Transverse colon (tissue), 4 donors: ENCODE data around the gene GABRB1. TPM values are rescaled to one million over a fixed set of nuclear protein-coding genes. Genes with fewer than 3 reads are reported as not detected.

Experiments
- DNase-seq: peaks from one replicate; pipeline ENCODE4 v3.0.0-alpha.2; 2019
- H3K27ac ChIP-seq, 4 donors: fragments of 200-600 bp; sonication (generic); 2 replicates each; pipeline ENCODE4 v1.5.1; 2016 to 2018; ENCODE audit warnings: inconsistent platforms in 4 of 4
- H3K27me3 ChIP-seq: fragments of 200-600 bp; sonication (generic); 2 replicates; pipeline ENCODE4 v1.5.1; 2017; ENCODE audit warnings: inconsistent platforms
- H3K36me3 ChIP-seq, 4 donors: fragments of 200-600 bp; sonication (generic); 2 replicates each; pipeline ENCODE4 v1.5.1; 2017 to 2019; ENCODE audit warnings: inconsistent platforms in 4 of 4
- H3K4me1 ChIP-seq, 4 donors: fragments of 200-600 bp; sonication (generic); 2 replicates each; pipeline ENCODE4 v1.5.1; 2017 to 2020; ENCODE audit warnings: inconsistent platforms in 4 of 4
- H3K4me3 ChIP-seq, 4 donors: fragments of 200-600 bp; sonication (generic); 1 replicate in 1 of 4; 2 replicates in 3 of 4; pipeline versions ENCODE4 v1.5.1 to v1.6.1; 2017 to 2019; ENCODE audit warnings: inconsistent platforms in 4 of 4
- H3K9me3 ChIP-seq, 2 donors: fragments of 200-600 bp; sonication (generic); 2 replicates each; pipeline ENCODE4 v1.5.1; 2017 to 2019; ENCODE audit warnings: inconsistent platforms in 2 of 2
- CTCF ChIP-seq, 5 experiments: fragments of 200-600 bp in 3 of 5; fragments of 450-650 bp in 2 of 5; sonication (generic) in 3 of 5; IDR thresholded peaks; 1 replicate in 2 of 5; 2 replicates in 3 of 5; pipeline ENCODE4 v1.5.1; 2016 to 2017; ENCODE audit warnings: antibody characterized with exemption in 5 of 5, inconsistent platforms in 3 of 5, mild to moderate bottlenecking in 2 of 5, moderate library complexity in 1 of 5
- EP300 ChIP-seq: sonication (generic); formaldehyde crosslinking; IDR thresholded peaks from one replicate; pipeline ENCODE4 v1.6.1; 2017; ENCODE audit warnings: antibody characterized with exemption, low read depth
- POLR2A ChIP-seq: fragments of 450-650 bp; IDR thresholded peaks from one replicate; pipeline ENCODE4 v1.6.1; 2016; ENCODE audit warnings: antibody characterized with exemption, mild to moderate bottlenecking, moderate library complexity
- POLR2AphosphoS5 ChIP-seq, 3 donors: sonication (generic); formaldehyde crosslinking; IDR thresholded peaks; one replicate each; pipeline ENCODE4 v1.6.1; 2016; ENCODE audit warnings: antibody characterized with exemption in 3 of 3
- WGBS, 2 donors: methylation state at CpG; one replicate each; pipeline ENCODE4 v1.1.5; 2018; ENCODE audit warnings: low coverage in 1 of 2; 5-methylcytosine and 5-hydroxymethylcytosine counted together
- in situ Hi-C, 4 donors: fragments of 200-750 bp; cut with MboI; loops; one replicate each; pipeline versions ENCODE4 v1.15.0 to v1.15.1; 2017; ENCODE audit warnings: low sequenced_read_pairs in 3 of 4, low pct_ligation_motif_present in 1 of 4, low pct_unique_long_range_greater_than_20kb in 1 of 4
- intact Hi-C: fragments of 100-400 bp; cut with DNase I; formaldehyde crosslinking; loops from one replicate; pipeline ENCODE4 v1.15.1; 2023; ENCODE audit warnings: low total_unique reads
- total RNA-seq, 4 donors: library from RNA; depleted of rRNA; stranded (reverse); fragments of >200 nt; gene quantifications; one replicate each; pipeline ENCODE4 v1.1.0, GENCODE V29; 2016

The GABRB1 gene
- total RNA-seq, 4 donors from 2014 or later: 0.14 to 19.7 (median 0.48) TPM; not detected in 1

DNA sequence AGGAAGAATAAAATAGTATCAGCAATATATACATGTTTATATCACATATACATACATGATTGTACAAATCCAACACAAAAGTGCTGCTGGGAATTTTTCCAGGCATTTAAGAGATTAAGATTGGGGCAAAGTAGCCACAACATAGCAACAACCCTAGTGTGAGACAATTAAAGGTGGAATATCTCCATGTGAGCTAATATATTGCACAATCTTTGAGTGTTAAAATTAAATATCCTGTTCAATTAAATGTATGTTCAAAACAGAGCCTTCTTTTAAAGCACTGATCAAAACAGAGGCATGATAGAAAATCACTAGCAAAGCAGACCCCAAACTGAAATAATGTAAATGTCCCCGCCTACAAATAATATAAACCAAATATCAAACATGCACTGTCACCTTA is 97.6 kb downstream of the GABRB1 start:
- H3K4me1 ChIP-seq: no peaks in the 10 kb centered on the region
- WGBS, 2 donors: 67 to 89% methylated on average over 1 of the region's 1 CpG

DNA sequence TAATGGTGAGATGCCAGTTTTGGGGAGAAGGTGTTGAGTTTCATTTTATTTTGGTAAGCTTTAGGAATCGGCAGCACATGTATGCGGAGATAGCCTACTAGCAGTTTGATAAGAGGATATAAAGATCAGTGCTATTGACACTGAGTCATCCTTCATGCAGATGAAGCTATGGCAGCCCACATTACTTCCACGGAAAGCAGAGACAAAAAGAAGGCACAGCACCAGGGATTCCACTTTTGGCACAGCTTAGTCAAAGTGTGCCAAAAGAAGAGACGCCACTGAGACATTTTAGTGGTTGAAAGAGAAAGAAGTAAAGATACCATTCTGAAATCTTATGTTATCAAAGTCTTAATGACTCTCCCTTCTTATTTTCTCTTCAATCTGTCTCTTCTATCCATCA is 103.8 kb downstream of the GABRB1 start:
- intact Hi-C loops (no loop called here), in situ Hi-C loops (no loop called here)
- Histone ChIP-seq H3K4me1 (no peaks in the 10 kb centered on the region), H3K27ac (no peak overlapping the region), H3K4me3 (no peak overlapping the region), H3K36me3 (no peaks in the 10 kb centered on the region), H3K27me3 (no peaks in the 10 kb centered on the region), H3K9me3 (no peaks in the 10 kb centered on the region)
- DNase-seq: no peak
- no peak for TF ChIP-seq CTCF (IDR thresholded peaks at IDR 0.05)
- no peak for TF ChIP-seq EP300
- TF ChIP-seq POLR2AphosphoS5 (IDR thresholded peaks at IDR 0.05): no peak
- TF ChIP-seq POLR2A: no peak
- 78 to 87% methylated on average over 4 of the region's 4 CpGs for WGBS, 2 donors

More for the DNA sequence above, 97.6 kb downstream of the GABRB1 start:
- Histone ChIP-seq H3K27ac (no peak overlapping the region), H3K36me3 (no peaks in the 10 kb centered on the region), H3K9me3 (no peaks in the 10 kb centered on the region), H3K27me3 (no peaks in the 10 kb centered on the region), H3K4me3 (no peak overlapping the region)
- intact Hi-C loops (no loop called here), in situ Hi-C loops (no loop called here)
- no peak for DNase-seq
- TF ChIP-seq EP300 (no peak), POLR2A (no peak), CTCF (IDR thresholded peaks at IDR 0.05) (no peak), POLR2AphosphoS5 (IDR thresholded peaks at IDR 0.05) (no peak)

- TF ChIP-seq POLR2A (no peak), POLR2AphosphoS5 (IDR thresholded peaks at IDR 0.05) (no peak), EP300 (no peak), CTCF (IDR thresholded peaks at IDR 0.05) (no peak)
- intact Hi-C loops: no loop called here
- Histone ChIP-seq H3K27ac (no peak overlapping the region), H3K4me1 (no peaks in the 10 kb centered on the region), H3K4me3 (no peak overlapping the region), H3K36me3 (no peaks in the 10 kb centered on the region), H3K9me3 (no peaks in the 10 kb centered on the region), H3K27me3 (no peaks in the 10 kb centered on the region)
- in situ Hi-C loops: no loop called here
- WGBS, 2 donors: 71 to 76% methylated on average over 3 of the region's 3 CpGs
- no peak for DNase-seq
Observed at GRCh38 chr4:47143261-47143660, 111.9 kb downstream of the GABRB1 start.

GRCh38 chr4:47145630-47146029 is 114.3 kb downstream of the GABRB1 start:
- Histone ChIP-seq H3K4me3 (no peak overlapping the region), H3K36me3 (no peaks in the 10 kb centered on the region), H3K9me3 (no peaks in the 10 kb centered on the region), H3K27me3 (no peaks in the 10 kb centered on the region), H3K4me1 (no peaks in the 10 kb centered on the region), H3K27ac (no peak overlapping the region)
- no peak for DNase-seq
- in situ Hi-C loops (no loop called here), intact Hi-C loops (no loop called here)
- WGBS, 2 donors: 35 to 48% methylated on average over 4 of the region's 4 CpGs
- TF ChIP-seq POLR2A: no peak
- TF ChIP-seq POLR2AphosphoS5 (IDR thresholded peaks at IDR 0.05): no peak
- TF ChIP-seq CTCF (IDR thresholded peaks at IDR 0.05): no peak
- TF ChIP-seq EP300: no peak
